ENCODE results near the gene CTU2. TPM values are rescaled to one million over a fixed set of nuclear protein-coding genes. Genes with fewer than 3 reads are reported as not detected.

The CTU2 gene
- total RNA-seq, 1 donor from 2014 or later: 18.3 TPM

DNA sequence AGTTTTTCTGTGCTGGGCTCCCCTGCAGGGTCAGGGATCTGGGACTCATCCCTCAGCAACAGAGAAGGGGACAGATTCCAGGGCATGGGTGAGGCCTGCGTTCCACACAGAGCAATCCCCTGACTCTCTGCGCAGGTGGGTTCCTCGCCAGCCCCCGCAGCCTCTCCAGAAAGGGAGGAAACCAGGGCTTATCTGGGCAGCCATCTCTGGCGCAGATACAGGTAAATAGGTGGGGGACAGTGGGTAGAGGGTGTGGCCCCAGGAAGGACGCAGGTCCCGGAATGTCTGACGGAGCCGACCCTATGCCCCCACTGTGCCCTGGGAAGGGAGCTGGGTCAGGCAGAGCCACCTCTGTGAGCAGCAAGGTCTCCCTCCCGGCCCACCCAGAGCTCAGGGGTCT lies 55.5 kb downstream of the CTU2 start:
- no peaks in the 10 kb centered on the region for H3K36me3 ChIP-seq (ENCODE audit: insufficient read depth, low read length)
- H3K4me1 ChIP-seq (ENCODE audit: insufficient read depth, low read length): peaks cover 36% of the 10 kb centered on the region
- H2AFZ ChIP-seq (ENCODE audit: low read depth, low read length): no peak overlapping the region
- no peak overlapping the region for H3K9ac ChIP-seq (ENCODE audit: low read length)
- H3K4me1 Mint-ChIP-seq (ENCODE audit: low read depth, unreplicated experiment): peaks cover 45% of the 10 kb centered on the region
- FAIRE-seq (no peak), DNase-seq (ENCODE audit: low read depth) (no peak)
- peaks cover 5% of the 10 kb centered on the region for H3K36me3 Mint-ChIP-seq (ENCODE audit: low read depth, unreplicated experiment)
- no peak overlapping the region for H3K4me3 ChIP-seq (ENCODE audit: insufficient read depth, low read depth, low read length)
- H3K4me2 ChIP-seq (ENCODE audit: low read length): no peak overlapping the region
- H3K27me3 ChIP-seq (ENCODE audit: insufficient read depth, low read length): no peaks in the 10 kb centered on the region
- no peaks in the 10 kb centered on the region for H3K9me3 Mint-ChIP-seq (ENCODE audit: unreplicated experiment)
- H3K27me3 Mint-ChIP-seq (ENCODE audit: low read depth, unreplicated experiment): no peaks in the 10 kb centered on the region
- H3K27ac ChIP-seq (ENCODE audit: low read depth, low read length): no peak overlapping the region
- no peak overlapping the region for H3K27ac Mint-ChIP-seq (ENCODE audit: unreplicated experiment)
- peaks cover 100% of the 10 kb centered on the region for H4K20me1 ChIP-seq (ENCODE audit: insufficient read depth, low read length)
- TF ChIP-seq, protein P1, sequence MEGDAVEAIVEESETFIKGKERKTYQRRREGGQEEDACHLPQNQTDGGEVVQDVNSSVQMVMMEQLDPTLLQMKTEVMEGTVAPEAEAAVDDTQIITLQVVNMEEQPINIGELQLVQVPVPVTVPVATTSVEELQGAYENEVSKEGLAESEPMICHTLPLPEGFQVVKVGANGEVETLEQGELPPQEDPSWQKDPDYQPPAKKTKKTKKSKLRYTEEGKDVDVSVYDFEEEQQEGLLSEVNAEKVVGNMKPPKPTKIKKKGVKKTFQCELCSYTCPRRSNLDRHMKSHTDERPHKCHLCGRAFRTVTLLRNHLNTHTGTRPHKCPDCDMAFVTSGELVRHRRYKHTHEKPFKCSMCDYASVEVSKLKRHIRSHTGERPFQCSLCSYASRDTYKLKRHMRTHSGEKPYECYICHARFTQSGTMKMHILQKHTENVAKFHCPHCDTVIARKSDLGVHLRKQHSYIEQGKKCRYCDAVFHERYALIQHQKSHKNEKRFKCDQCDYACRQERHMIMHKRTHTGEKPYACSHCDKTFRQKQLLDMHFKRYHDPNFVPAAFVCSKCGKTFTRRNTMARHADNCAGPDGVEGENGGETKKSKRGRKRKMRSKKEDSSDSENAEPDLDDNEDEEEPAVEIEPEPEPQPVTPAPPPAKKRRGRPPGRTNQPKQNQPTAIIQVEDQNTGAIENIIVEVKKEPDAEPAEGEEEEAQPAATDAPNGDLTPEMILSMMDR (IDR thresholded peaks at IDR 0.05; ENCODE audit: insufficient read depth, low read depth, low read length): no peak
- no peak for TF ChIP-seq EZH2 (IDR thresholded peaks at IDR 0.05; ENCODE audit: insufficient read depth, low read length)
- peaks cover 100% of the 10 kb centered on the region for H3K79me2 ChIP-seq (ENCODE audit: insufficient read depth, low read length)
- no peaks in the 10 kb centered on the region for H3K9me3 ChIP-seq (ENCODE audit: insufficient read depth, low read depth, low read length)
- H3K4me3 Mint-ChIP-seq (ENCODE audit: unreplicated experiment): no peak overlapping the region

DNA sequence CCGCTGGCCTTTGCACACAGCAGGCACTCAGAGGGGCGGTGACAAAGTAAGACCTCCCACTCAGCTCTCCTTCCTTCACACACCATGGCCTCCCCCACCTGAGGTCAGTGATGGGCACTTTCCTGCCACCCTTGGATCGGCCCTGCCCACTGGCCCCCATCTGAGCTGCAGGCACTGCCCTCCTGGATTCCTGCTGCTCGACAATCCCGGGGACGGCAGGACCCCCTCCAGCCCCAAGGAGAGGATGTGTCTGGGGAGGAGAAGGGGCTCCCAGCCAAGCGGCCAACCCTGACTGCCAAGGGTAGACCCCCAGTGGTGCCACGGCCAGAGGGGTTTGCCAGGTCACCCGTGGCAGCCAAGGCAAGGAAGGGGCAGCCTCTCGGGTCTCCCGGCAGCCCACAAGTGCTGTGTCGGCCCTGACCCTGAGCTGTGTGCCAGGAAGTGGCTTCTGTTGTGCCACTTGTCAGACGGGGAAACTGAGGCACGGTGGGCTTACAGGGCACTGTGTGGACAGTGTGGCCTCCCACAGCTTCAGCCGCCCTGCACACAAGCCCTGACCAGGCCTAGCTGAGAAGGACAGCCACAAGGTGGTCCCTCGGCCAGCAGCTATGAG lies 56.1 kb downstream of the CTU2 start:
- no peak for TF ChIP-seq EZH2 (IDR thresholded peaks at IDR 0.05; ENCODE audit: insufficient read depth, low read length)
- Mint-ChIP-seq H3K36me3 (ENCODE audit: low read depth, unreplicated experiment) (peaks cover 6% of the 10 kb centered on the region), H3K27ac (ENCODE audit: unreplicated experiment) (no peak overlapping the region), H3K4me1 (ENCODE audit: low read depth, unreplicated experiment) (peaks cover 50% of the 10 kb centered on the region), H3K27me3 (ENCODE audit: low read depth, unreplicated experiment) (no peaks in the 10 kb centered on the region), H3K9me3 (ENCODE audit: unreplicated experiment) (no peaks in the 10 kb centered on the region), H3K4me3 (ENCODE audit: unreplicated experiment) (no peak overlapping the region)
- Histone ChIP-seq H3K9me3 (ENCODE audit: insufficient read depth, low read depth, low read length) (no peaks in the 10 kb centered on the region), H3K4me3 (ENCODE audit: insufficient read depth, low read depth, low read length) (no peak overlapping the region), H3K9ac (ENCODE audit: low read length) (no peak overlapping the region), H2AFZ (ENCODE audit: low read depth, low read length) (no peak overlapping the region), H3K4me1 (ENCODE audit: insufficient read depth, low read length) (peaks cover 41% of the 10 kb centered on the region), H3K27me3 (ENCODE audit: insufficient read depth, low read length) (no peaks in the 10 kb centered on the region), H3K27ac (ENCODE audit: low read depth, low read length) (no peak overlapping the region), H4K20me1 (ENCODE audit: insufficient read depth, low read length) (peaks cover 100% of the 10 kb centered on the region), H3K36me3 (ENCODE audit: insufficient read depth, low read length) (no peaks in the 10 kb centered on the region), H3K4me2 (ENCODE audit: low read length) (no peak overlapping the region), H3K79me2 (ENCODE audit: insufficient read depth, low read length) (peaks cover 100% of the 10 kb centered on the region)
- no peak for FAIRE-seq
- DNase-seq (ENCODE audit: low read depth): no peak

DNA sequence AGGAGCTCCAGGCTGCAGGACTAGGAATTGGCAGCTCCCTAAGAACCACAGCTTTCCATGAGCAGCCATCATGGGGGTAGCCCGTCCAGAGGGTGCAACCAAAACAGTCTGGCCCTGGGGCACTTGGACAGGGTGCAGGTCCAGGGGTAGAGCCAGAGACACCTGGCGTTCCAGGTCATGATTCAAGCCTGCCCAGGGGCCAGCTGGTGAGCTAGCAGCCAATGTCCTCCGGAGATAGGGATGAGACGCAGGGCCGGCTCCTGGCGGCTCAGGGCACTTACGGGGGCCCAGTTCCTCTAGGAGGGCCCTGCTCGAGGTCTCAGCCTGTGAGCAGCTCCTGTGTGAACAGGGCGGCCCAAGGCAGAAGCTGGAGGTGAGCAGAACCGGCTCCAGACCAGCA lies 56.6 kb downstream of the CTU2 start:
- H3K79me2 ChIP-seq (ENCODE audit: insufficient read depth, low read length): peaks cover 100% of the 10 kb centered on the region
- no peaks in the 10 kb centered on the region for H3K36me3 ChIP-seq (ENCODE audit: insufficient read depth, low read length)
- no peak overlapping the region for H3K9ac ChIP-seq (ENCODE audit: low read length)
- TF ChIP-seq EZH2 (IDR thresholded peaks at IDR 0.05; ENCODE audit: insufficient read depth, low read length): no peak
- TF ChIP-seq, protein P1 (IDR thresholded peaks at IDR 0.05; ENCODE audit: insufficient read depth, low read depth, low read length): no peak
- H3K4me1 ChIP-seq (ENCODE audit: insufficient read depth, low read length): peaks cover 46% of the 10 kb centered on the region
- Mint-ChIP-seq H3K27ac (ENCODE audit: unreplicated experiment) (no peak overlapping the region), H3K27me3 (ENCODE audit: low read depth, unreplicated experiment) (no peaks in the 10 kb centered on the region), H3K9me3 (ENCODE audit: unreplicated experiment) (no peaks in the 10 kb centered on the region), H3K4me3 (ENCODE audit: unreplicated experiment) (no peak overlapping the region), H3K36me3 (ENCODE audit: low read depth, unreplicated experiment) (peaks cover 7% of the 10 kb centered on the region), H3K4me1 (ENCODE audit: low read depth, unreplicated experiment) (peaks cover 56% of the 10 kb centered on the region)
- no peak overlapping the region for H3K4me3 ChIP-seq (ENCODE audit: insufficient read depth, low read depth, low read length)
- FAIRE-seq (no peak), DNase-seq (ENCODE audit: low read depth) (no peak)
- no peaks in the 10 kb centered on the region for H3K27me3 ChIP-seq (ENCODE audit: insufficient read depth, low read length)
- H3K9me3 ChIP-seq (ENCODE audit: insufficient read depth, low read depth, low read length): no peaks in the 10 kb centered on the region
- no peak overlapping the region for H3K4me2 ChIP-seq (ENCODE audit: low read length)
- H3K27ac ChIP-seq (ENCODE audit: low read depth, low read length): no peak overlapping the region
- no peak overlapping the region for H2AFZ ChIP-seq (ENCODE audit: low read depth, low read length)
- H4K20me1 ChIP-seq (ENCODE audit: insufficient read depth, low read length): peaks cover 100% of the 10 kb centered on the region

All from astrocyte (in vitro differentiated cells and primary cell).